ENCODE results near the gene CADPS2. TPM values are rescaled to one million over a fixed set of nuclear protein-coding genes. Genes with fewer than 3 reads are reported as not detected.

Gene CADPS2
- total and polyA plus RNA-seq, 7 donors: 1.5 to 3.6 (median 2.1) TPM

- Histone ChIP-seq H3K9me3 (no peaks in the 10 kb centered on the region), H3K27ac (no peak overlapping the region), H3K4me1 (no peaks in the 10 kb centered on the region), H3K27me3 (ENCODE audit: insufficient read depth in 3 of 3, low read length in 2 of 3) (no peaks in the 10 kb centered on the region), H3K4me3 (no peak overlapping the region), H3K36me3 (ENCODE audit: insufficient read depth in 1 of 2, low read depth in 1 of 2) (no peaks in the 10 kb centered on the region)
- no peak for TF ChIP-seq CTCF (IDR thresholded peaks at IDR 0.05)
- DNase-seq (no peak), ATAC-seq (no peak)
- 59 to 73% (median 60%) methylated on average over 2 of the region's 2 CpGs for WGBS, 3 donors
- intact Hi-C loops (cut with DNase I): no loop called here
Observed at GRCh38 chr7:122363144-122363543, 523.1 kb downstream of the CADPS2 start.

- no peak for ATAC-seq
- DNase-seq: no peak
- Histone ChIP-seq H3K27me3 (ENCODE audit: insufficient read depth in 3 of 3, low read length in 2 of 3) (no peaks in the 10 kb centered on the region), H3K4me1 (no peaks in the 10 kb centered on the region), H3K9me3 (no peaks in the 10 kb centered on the region), H3K4me3 (no peak overlapping the region), H3K27ac (no peak overlapping the region), H3K36me3 (ENCODE audit: insufficient read depth in 1 of 2, low read depth in 1 of 2) (no peaks in the 10 kb centered on the region)
- WGBS, 3 donors: 83 to 84% (median 83%) methylated on average over 3 of the region's 3 CpGs
- intact Hi-C loops (cut with DNase I): no loop called here
- TF ChIP-seq CTCF (IDR thresholded peaks at IDR 0.05): no peak
Observed at GRCh38 chr7:122362473-122362872, 523.8 kb downstream of the CADPS2 start.

GRCh38 chr7:122354656-122355055 is 531.6 kb downstream of the CADPS2 start:
- Histone ChIP-seq H3K4me3 (no peak overlapping the region), H3K27me3 (ENCODE audit: insufficient read depth in 3 of 3, low read length in 2 of 3) (no peaks in the 10 kb centered on the region), H3K36me3 (ENCODE audit: insufficient read depth in 1 of 2, low read depth in 1 of 2) (no peaks in the 10 kb centered on the region), H3K27ac (no peak overlapping the region), H3K9me3 (no peaks in the 10 kb centered on the region), H3K4me1 (no peaks in the 10 kb centered on the region)
- TF ChIP-seq CTCF (IDR thresholded peaks at IDR 0.05): no peak
- intact Hi-C loops (cut with DNase I): no loop called here
- ATAC-seq (no peak), DNase-seq (no peak)
- WGBS, 3 donors: 81% methylated on average over 2 of the region's 2 CpGs

- Histone ChIP-seq H3K9me3 (no peaks in the 10 kb centered on the region), H3K27ac (no peak overlapping the region), H3K36me3 (ENCODE audit: insufficient read depth in 1 of 2, low read depth in 1 of 2) (no peaks in the 10 kb centered on the region), H3K4me1 (no peaks in the 10 kb centered on the region), H3K4me3 (no peak overlapping the region), H3K27me3 (ENCODE audit: insufficient read depth in 3 of 3, low read length in 2 of 3) (no peaks in the 10 kb centered on the region)
- no peak for ATAC-seq
- DNase-seq: no peak
- WGBS, 3 donors: 60 to 63% (median 60%) methylated on average over 3 of the region's 3 CpGs
- no peak for TF ChIP-seq CTCF (IDR thresholded peaks at IDR 0.05)
- intact Hi-C loops (cut with DNase I): no loop called here
Observed at GRCh38 chr7:122352454-122352853, 533.8 kb downstream of the CADPS2 start.

- no peak for DNase-seq
- Histone ChIP-seq H3K36me3 (ENCODE audit: insufficient read depth in 1 of 2, low read depth in 1 of 2) (no peaks in the 10 kb centered on the region), H3K4me1 (no peaks in the 10 kb centered on the region), H3K9me3 (no peaks in the 10 kb centered on the region), H3K27ac (no peak overlapping the region), H3K4me3 (no peak overlapping the region), H3K27me3 (ENCODE audit: insufficient read depth in 3 of 3, low read length in 2 of 3) (no peaks in the 10 kb centered on the region)
- ATAC-seq: no peak
- TF ChIP-seq CTCF (IDR thresholded peaks at IDR 0.05): no peak
- intact Hi-C loops (cut with DNase I): no loop called here
- WGBS, 3 donors: 85 to 92% (median 88%) methylated on average over 3 of the region's 3 CpGs
Observed at GRCh38 chr7:122350701-122351100, 535.6 kb downstream of the CADPS2 start.

All from psoas muscle (tissue), 8 donors.